ENCODE results near the gene ANAPC7.
"Not testable (repeated sequence)": the region's sequence is repeated elsewhere in the genome, so short reads cannot be mapped to it uniquely, and the experiment has no call there.

The ANAPC7 gene

GRCh38 chr12:110403146-110403975 lies at the start of gene ANAPC7:
ANAPC7 (minus strand) TSS chr12:110403708; CDS start chr12:110403627, 81 bp downstream.
- peak; percentile 79 for DNase-seq

GRCh38 chr12:110451263-110451662 lies 47.8 kb upstream of the ANAPC7 start:
- no peak for DNase-seq

GRCh38 chr12:110449799-110450497 lies 46.4 kb upstream of the ANAPC7 start, which contains the start of gene ARPC3:
ARPC3 (minus strand) TSS chr12:110450337; CDS start chr12:110450260, 77 bp downstream.
- peak; percentile 88 for DNase-seq

- no peak for DNase-seq
These were observed 40.9 kb upstream of the ANAPC7 start for GRCh38 chr12:110444455-110444854.

- no peak for DNase-seq
These were observed 32.7 kb upstream of the ANAPC7 start for GRCh38 chr12:110436231-110436630.

- DNase-seq: no peak
These were observed 28.6 kb upstream of the ANAPC7 start for GRCh38 chr12:110431957-110432587.

GRCh38 chr12:110429676-110430075 lies 26.2 kb upstream of the ANAPC7 start:
- not testable (repeated sequence) for DNase-seq

- no peak for DNase-seq
These were observed 22.9 kb upstream of the ANAPC7 start for GRCh38 chr12:110426406-110426805.

- no peak for DNase-seq
These were observed 20.7 kb upstream of the ANAPC7 start for GRCh38 chr12:110424237-110424636.

GRCh38 chr12:110421701-110422100 lies 18.2 kb upstream of the ANAPC7 start:
- DNase-seq: no peak

GRCh38 chr12:110421159-110421661 lies 17.7 kb upstream of the ANAPC7 start:
- DNase-seq: no peak

GRCh38 chr12:110420644-110421043 lies 17.1 kb upstream of the ANAPC7 start:
- DNase-seq: not testable (repeated sequence)

GRCh38 chr12:110417113-110417512 lies 13.6 kb upstream of the ANAPC7 start:
- not testable (repeated sequence) for DNase-seq

- DNase-seq: not testable (repeated sequence)
These were observed 6.6 kb upstream of the ANAPC7 start for GRCh38 chr12:110410086-110410485.

- not testable (repeated sequence) for DNase-seq
These were observed 1.7 kb upstream of the ANAPC7 start for GRCh38 chr12:110405126-110405662.

- peak; percentile 67 for DNase-seq
These were observed 621 bp upstream of the ANAPC7 start for GRCh38 chr12:110403976-110404682.

- no peak for DNase-seq
These were observed 20.8 kb downstream of the ANAPC7 start for GRCh38 chr12:110382683-110383082.

- no peak for DNase-seq
These were observed 23.9 kb downstream of the ANAPC7 start for GRCh38 chr12:110379631-110380030.

- DNase-seq: no peak
These were observed 24.3 kb downstream of the ANAPC7 start for GRCh38 chr12:110379197-110379596.

- DNase-seq: not testable (repeated sequence)
These were observed 25.2 kb downstream of the ANAPC7 start for GRCh38 chr12:110378131-110378790.

GRCh38 chr12:110373962-110374611 lies 29.4 kb downstream of the ANAPC7 start:
- DNase-seq: no peak
